H9 (cell line): Measurements from ENCODE around the gene IKZF1. TPM values are rescaled to one million over a fixed set of nuclear protein-coding genes. Genes with fewer than 3 reads are reported as not detected.

ENCODE experiments used
- DNase-seq: peaks from one replicate; pipeline ENCODE4 v3.0.0-alpha.2; 2017
- H2AFZ ChIP-seq: one replicate; pipeline ENCODE4 v1.6.1; 2013; ENCODE audit warnings: mild to moderate bottlenecking, low read length, control low read depth, moderate library complexity
- H2AK5ac ChIP-seq: 2 replicates; pipeline ENCODE4 v1.6.1; 2013; ENCODE audit warnings: low read length, control low read depth, mixed read lengths; ENCODE audit not compliant: insufficient read length
- H2BK120ac ChIP-seq: one replicate; pipeline ENCODE4 v1.6.1; 2013; ENCODE audit warnings: low read depth, mild to moderate bottlenecking, low read length, control low read depth, inconsistent platforms; ENCODE audit not compliant: poor library complexity, severe bottlenecking
- H2BK12ac ChIP-seq: 2 replicates; pipeline ENCODE4 v1.6.1; 2013; ENCODE audit warnings: low read length, control low read depth, mixed read lengths, low read depth; ENCODE audit not compliant: insufficient read length
- H2BK15ac ChIP-seq: 2 replicates; pipeline ENCODE4 v1.6.1; 2013; ENCODE audit warnings: low read depth, low read length, control low read depth
- H2BK20ac ChIP-seq: one replicate; pipeline ENCODE4 v1.6.1; 2013; ENCODE audit warnings: low read depth, mild to moderate bottlenecking, low read length, control low read depth, inconsistent platforms; ENCODE audit not compliant: poor library complexity, severe bottlenecking
- H2BK5ac ChIP-seq: 2 replicates; pipeline ENCODE4 v1.6.1; 2013; ENCODE audit warnings: low read length, control low read depth, mixed read lengths; ENCODE audit not compliant: insufficient read length
- H3K14ac ChIP-seq: 2 replicates; pipeline ENCODE4 v1.6.1; 2013; ENCODE audit warnings: low read length, control low read depth; ENCODE audit not compliant: insufficient read depth
- H3K18ac ChIP-seq: 2 replicates; pipeline ENCODE4 v1.6.1; 2013; ENCODE audit warnings: low read depth, mild to moderate bottlenecking, mixed read lengths, low read length, control low read depth; ENCODE audit not compliant: insufficient read length
- H3K23ac ChIP-seq: 2 replicates; pipeline ENCODE4 v1.6.1; 2013; ENCODE audit warnings: low read length, control low read depth, mixed read lengths, low read depth; ENCODE audit not compliant: insufficient read length
- H3K23me2 ChIP-seq: 2 replicates; pipeline ENCODE4 v1.6.1; 2013; ENCODE audit warnings: low read depth, mild to moderate bottlenecking, mixed read lengths, low read length, control low read depth; ENCODE audit not compliant: insufficient read length, poor library complexity, severe bottlenecking
- H3K27ac ChIP-seq: 2 replicates; pipeline ENCODE4 v1.5.1; 2013; ENCODE audit warnings: low read length, control low read depth, mixed read lengths, low read depth; ENCODE audit not compliant: insufficient read length
- H3K27me3 ChIP-seq: 2 replicates; pipeline ENCODE4 v1.6.1; 2013; ENCODE audit warnings: low read length, control low read depth, inconsistent platforms; ENCODE audit not compliant: insufficient read depth
- H3K4ac ChIP-seq: 2 replicates; pipeline ENCODE4 v1.6.1; 2013; ENCODE audit warnings: low read depth, mild to moderate bottlenecking, control low read depth, inconsistent platforms, low read length, moderate library complexity
- H3K4me1 ChIP-seq: 2 replicates; pipeline ENCODE4 v1.6.1; 2013; ENCODE audit warnings: low read length, control low read depth, inconsistent platforms; ENCODE audit not compliant: insufficient read depth
- H3K4me2 ChIP-seq: 2 replicates; pipeline ENCODE4 v1.6.1; 2013; ENCODE audit warnings: low read length, control low read depth, mixed read lengths; ENCODE audit not compliant: insufficient read length, insufficient read depth
- H3K56ac ChIP-seq: 2 replicates; pipeline ENCODE4 v1.6.1; 2013; ENCODE audit warnings: low read depth, mild to moderate bottlenecking, mixed read lengths, low read length, control low read depth; ENCODE audit not compliant: insufficient read length
- H3K79me1 ChIP-seq: 2 replicates; pipeline ENCODE4 v1.6.1; 2013; ENCODE audit warnings: low read depth, mild to moderate bottlenecking, moderate library complexity, low read length, control low read depth, inconsistent platforms; ENCODE audit not compliant: insufficient read depth, poor library complexity, severe bottlenecking
- H3K79me2 ChIP-seq: 2 replicates; pipeline ENCODE4 v1.6.1; 2013; ENCODE audit warnings: low read length, control low read depth, inconsistent platforms; ENCODE audit not compliant: insufficient read depth
- H3K9ac ChIP-seq: 2 replicates; pipeline ENCODE4 v1.6.1; 2013; ENCODE audit warnings: low read length, control low read depth, mixed read lengths; ENCODE audit not compliant: insufficient read length; ENCODE audit errors: extremely low read depth
- H3K9me3 ChIP-seq: one replicate; pipeline ENCODE4 v1.6.1; 2013; ENCODE audit warnings: low read depth, low read length, inconsistent platforms; ENCODE audit not compliant: control insufficient read depth
- H3T11ph ChIP-seq: one replicate; pipeline ENCODE4 v1.6.1; 2013; ENCODE audit warnings: mild to moderate bottlenecking, low read length, control low read depth, inconsistent platforms
- H4K20me1 ChIP-seq: one replicate; pipeline ENCODE4 v1.6.1; 2013; ENCODE audit not compliant: control insufficient read depth, insufficient read length, insufficient read depth
- H4K5ac ChIP-seq: 2 replicates; pipeline ENCODE4 v1.6.1; 2013; ENCODE audit warnings: low read depth, mild to moderate bottlenecking, mixed read lengths, low read length, control low read depth; ENCODE audit not compliant: insufficient read length
- H4K8ac ChIP-seq: replicated peaks from 2 replicates; pipeline ENCODE4 v1.6.1; 2013; ENCODE audit warnings: low read length, control low read depth, mixed read lengths, low read depth; ENCODE audit not compliant: insufficient read length
- H4K91ac ChIP-seq: 2 replicates; pipeline ENCODE4 v1.6.1; 2013; ENCODE audit warnings: low read depth, mild to moderate bottlenecking, moderate library complexity, mixed read lengths, low read length, control low read depth; ENCODE audit not compliant: insufficient read length
- H3K27ac Mint-ChIP-seq, 3 experiments: 2 replicates in 2 of 3; 3 replicates in 1 of 3; pipeline ENCODE4 v1.8.0; 2020 to 2021; ENCODE audit warnings: mixed read lengths in 3 of 3, mild to moderate bottlenecking in 1 of 3, moderate library complexity in 1 of 3
- H3K27me3 Mint-ChIP-seq: 2 replicates; pipeline ENCODE4 v1.8.0; 2021; ENCODE audit warnings: low read depth, mild to moderate bottlenecking, moderate library complexity, mixed read lengths
- H3K36me3 Mint-ChIP-seq, 3 experiments: 2 replicates in 2 of 3; 3 replicates in 1 of 3; pipeline ENCODE4 v1.8.0; 2020 to 2021; ENCODE audit warnings: low read depth in 3 of 3, mixed read lengths in 3 of 3; ENCODE audit not compliant: insufficient read depth in 1 of 3
- H3K4me1 Mint-ChIP-seq, 2 experiments: 2 replicates each; pipeline ENCODE4 v1.8.0; 2020; ENCODE audit warnings: mixed read lengths in 2 of 2
- H3K4me3 Mint-ChIP-seq, 2 experiments: 2 replicates in 1 of 2; 3 replicates in 1 of 2; pipeline ENCODE4 v1.8.0; 2020 to 2021; ENCODE audit warnings: mild to moderate bottlenecking in 2 of 2, mixed read lengths in 2 of 2, moderate library complexity in 1 of 2
- H3K9me3 Mint-ChIP-seq, 2 experiments: 2 replicates in 1 of 2; 3 replicates in 1 of 2; pipeline ENCODE4 v1.8.0; 2020; ENCODE audit warnings: mild to moderate bottlenecking in 2 of 2, mixed read lengths in 2 of 2, moderate library complexity in 1 of 2
- CTCF ChIP-seq: fragments of 200-600 bp; sonication (generic); conservative IDR thresholded peaks from 3 replicates; pipeline ENCODE4 v1.8.0; 2021; ENCODE audit warnings: antibody characterized with exemption, mild to moderate bottlenecking
- WGBS: extraction: QIAGEN DNeasy Blood & Tissue Kit; methylation state at CpG from one replicate; pipeline ENCODE4 v1.1.7; 2013; ENCODE audit warnings: missing lambda C conversion rate, low lambda C conversion rate, mixed read lengths; ENCODE audit not compliant: insufficient read length; ENCODE audit errors: extremely low coverage; 5-methylcytosine and 5-hydroxymethylcytosine counted together
- total RNA-seq: library from RNA; stranded (reverse); gene quantifications from 2 replicates; pipeline ENCODE4 v1.2.1, GENCODE V29; 2021

Gene IKZF1
- total RNA-seq, 1 experiment from 2014 or later, result 0.98 TPM

DNA sequence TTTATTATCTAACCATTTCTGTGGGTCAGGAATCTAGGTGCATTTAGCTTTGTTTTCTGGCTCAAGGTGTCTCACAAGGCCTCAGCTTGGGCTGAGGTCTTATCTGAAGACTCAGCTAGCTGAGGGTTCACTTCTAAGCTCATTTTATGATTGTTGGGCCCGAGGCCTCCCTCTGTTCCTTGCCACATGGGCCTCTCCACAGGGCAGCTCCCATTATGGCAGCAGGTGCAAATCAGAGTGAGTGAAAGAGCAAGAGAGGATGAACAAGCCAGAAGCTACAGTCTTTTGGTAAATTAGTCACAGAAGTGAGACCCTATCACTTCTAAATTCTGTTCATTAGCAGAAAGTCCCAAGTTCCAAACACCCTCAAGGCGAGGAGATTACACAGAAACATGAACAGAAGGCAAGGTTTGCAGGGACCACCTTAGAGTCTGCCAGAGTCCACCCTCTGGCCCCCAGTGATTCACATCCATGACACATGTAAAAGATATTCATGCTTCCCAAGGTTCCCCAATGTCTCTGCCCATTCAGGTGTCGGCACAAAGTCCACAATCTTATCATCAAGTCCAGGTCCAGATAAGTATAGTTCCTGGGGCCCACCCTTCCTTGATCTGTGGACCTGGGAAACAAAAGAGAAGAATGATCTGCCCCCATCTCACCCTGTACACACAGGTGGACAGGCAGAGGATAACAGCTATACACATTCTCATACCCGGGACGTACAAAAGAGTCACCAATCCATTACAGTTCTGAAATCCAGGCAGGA lies 121.9 kb downstream of the IKZF1 start:
- no peak overlapping the region for H4K91ac ChIP-seq
- H3K36me3 Mint-ChIP-seq, result no peaks in the 10 kb centered on the region
- no peaks in the 10 kb centered on the region for H3K9me3 ChIP-seq
- peak overlapping the region in 2 of 3 experiments; percentile 25 to 36; a peak in 1 of 7 replicates for H3K27ac Mint-ChIP-seq
- H3T11ph ChIP-seq, result no peak overlapping the region
- no peak overlapping the region for H2BK12ac ChIP-seq
- H3K4ac ChIP-seq, result no peak overlapping the region
- H3K4me3 Mint-ChIP-seq, result no peak overlapping the region
- H3K56ac ChIP-seq, result no peak overlapping the region
- no peaks in the 10 kb centered on the region for H4K20me1 ChIP-seq
- no peak overlapping the region for H2BK20ac ChIP-seq
- no peak overlapping the region for H2BK5ac ChIP-seq
- no peak overlapping the region for H3K4me2 ChIP-seq
- H4K8ac ChIP-seq, result no peak overlapping the region
- no peak overlapping the region for H4K5ac ChIP-seq
- no CpG with 5 or more reads among the region's 5 CpGs for WGBS
- TF ChIP-seq CTCF, result no peak
- H3K4me1 ChIP-seq, result 0 out of 2 replicates have a peak, but pooled peaks cover under 1% of the 10 kb centered on the region
- no peaks in the 10 kb centered on the region; the same call in none of the 2 replicates for H3K27me3 Mint-ChIP-seq
- H3K18ac ChIP-seq, result no peak overlapping the region
- H3K23ac ChIP-seq, result no peak overlapping the region
- no peak overlapping the region for H2AFZ ChIP-seq
- H3K14ac ChIP-seq, result no peak overlapping the region
- no peak overlapping the region for H2AK5ac ChIP-seq
- no peaks in the 10 kb centered on the region for H3K23me2 ChIP-seq
- H3K79me1 ChIP-seq, result no peaks in the 10 kb centered on the region
- no peaks in the 10 kb centered on the region for H3K9me3 Mint-ChIP-seq
- H2BK120ac ChIP-seq, result no peak overlapping the region
- no peaks in the 10 kb centered on the region for H3K79me2 ChIP-seq
- no peak overlapping the region for H2BK15ac ChIP-seq
- H3K27ac ChIP-seq, result no peak overlapping the region
- DNase-seq, result no peak
- H3K27me3 ChIP-seq, result no peaks in the 10 kb centered on the region
- no peak overlapping the region for H3K9ac ChIP-seq
- peaks cover 7 to 9% of the 10 kb centered on the region in 2 experiments for H3K4me1 Mint-ChIP-seq
